ENCODE results near the gene FMNL3. TPM values are rescaled to one million over a fixed set of nuclear protein-coding genes. Genes with fewer than 3 reads are reported as not detected.
A peak's percentile ranks its signal among the peaks of the same experiment; 100 is the strongest.
"Not testable (repeated sequence)": the region's sequence is repeated elsewhere in the genome, so short reads cannot be mapped to it uniquely, and the experiment has no call there.

The FMNL3 gene
- total RNA-seq, 2 donors from 2014 or later = 19.9 to 33.8 TPM

- H3K27ac Mint-ChIP-seq = no peak overlapping the region
- H3K27me3 Mint-ChIP-seq = no peaks in the 10 kb centered on the region
- peaks cover 7% of the 10 kb centered on the region for H3K9me3 Mint-ChIP-seq
- no peak overlapping the region for H3K4me3 Mint-ChIP-seq
- no peak for ATAC-seq (replicated peaks)
- no peaks in the 10 kb centered on the region for H3K4me1 Mint-ChIP-seq
- H3K36me3 Mint-ChIP-seq (ENCODE audit: low read depth) = no peaks in the 10 kb centered on the region
Measured at GRCh38 chr12:49733219-49734017, 26.2 kb upstream of the FMNL3 start.

GRCh38 chr12:49730568-49731101 lies 23.4 kb upstream of the FMNL3 start:
- Mint-ChIP-seq H3K36me3 (ENCODE audit: low read depth) (no peaks in the 10 kb centered on the region), H3K9me3 (peaks cover 7% of the 10 kb centered on the region), H3K4me1 (no peaks in the 10 kb centered on the region), H3K4me3 (no peak overlapping the region), H3K27ac (no peak overlapping the region), H3K27me3 (no peaks in the 10 kb centered on the region)
- no peak for ATAC-seq (replicated peaks)

GRCh38 chr12:49730050-49730449 lies 22.8 kb upstream of the FMNL3 start:
- no peak for ATAC-seq (replicated peaks)
- Mint-ChIP-seq H3K27me3 (no peaks in the 10 kb centered on the region), H3K4me1 (no peaks in the 10 kb centered on the region), H3K4me3 (no peak overlapping the region), H3K9me3 (peaks cover 3% of the 10 kb centered on the region), H3K27ac (no peak overlapping the region), H3K36me3 (ENCODE audit: low read depth) (no peaks in the 10 kb centered on the region)

- ATAC-seq (replicated peaks) = no peak
- H3K9me3 Mint-ChIP-seq = no peaks in the 10 kb centered on the region
- peaks cover 7% of the 10 kb centered on the region for H3K27me3 Mint-ChIP-seq
- H3K27ac Mint-ChIP-seq = no peak overlapping the region
- H3K4me1 Mint-ChIP-seq = no peaks in the 10 kb centered on the region
- H3K4me3 Mint-ChIP-seq = no peak overlapping the region
- H3K36me3 Mint-ChIP-seq (ENCODE audit: low read depth) = no peaks in the 10 kb centered on the region
Measured at GRCh38 chr12:49728446-49728845, 21.2 kb upstream of the FMNL3 start.

- H3K4me3 Mint-ChIP-seq, H3K9me3 Mint-ChIP-seq, H3K27me3 Mint-ChIP-seq: not testable (repeated sequence)
Measured at GRCh38 chr12:49721355-49721754, 14.2 kb upstream of the FMNL3 start.

GRCh38 chr12:49720214-49720613 lies 13.0 kb upstream of the FMNL3 start:
- no peaks in the 10 kb centered on the region for H3K36me3 Mint-ChIP-seq (ENCODE audit: low read depth)
- H3K4me3 Mint-ChIP-seq = no peak overlapping the region
- H3K9me3 Mint-ChIP-seq = no peaks in the 10 kb centered on the region
- no peak overlapping the region for H3K27ac Mint-ChIP-seq
- peaks cover 12% of the 10 kb centered on the region for H3K27me3 Mint-ChIP-seq
- no peaks in the 10 kb centered on the region for H3K4me1 Mint-ChIP-seq
- no peak for ATAC-seq (replicated peaks)

More at GRCh38 chr12:49721355-49721754, 14.2 kb upstream of the FMNL3 start:
- H3K4me1 Mint-ChIP-seq; H3K36me3 Mint-ChIP-seq (ENCODE audit: low read depth); H3K27ac Mint-ChIP-seq; ATAC-seq (replicated peaks): not testable (repeated sequence)

GRCh38 chr12:49717800-49718199 lies 10.6 kb upstream of the FMNL3 start:
- not testable (repeated sequence) for H3K9me3 Mint-ChIP-seq; H3K36me3 Mint-ChIP-seq (ENCODE audit: low read depth); H3K27ac Mint-ChIP-seq; H3K4me3 Mint-ChIP-seq; ATAC-seq (replicated peaks); H3K4me1 Mint-ChIP-seq; H3K27me3 Mint-ChIP-seq

GRCh38 chr12:49716553-49716952 lies 9.3 kb upstream of the FMNL3 start:
- ATAC-seq (replicated peaks) = no peak
- Mint-ChIP-seq H3K4me1 (no peaks in the 10 kb centered on the region), H3K27me3 (peaks cover 12% of the 10 kb centered on the region), H3K27ac (no peak overlapping the region), H3K4me3 (no peak overlapping the region), H3K9me3 (no peaks in the 10 kb centered on the region), H3K36me3 (ENCODE audit: low read depth) (no peaks in the 10 kb centered on the region)

GRCh38 chr12:49713952-49714351 lies 6.7 kb upstream of the FMNL3 start:
- H3K4me3 Mint-ChIP-seq; H3K9me3 Mint-ChIP-seq; H3K36me3 Mint-ChIP-seq (ENCODE audit: low read depth); H3K4me1 Mint-ChIP-seq; ATAC-seq (replicated peaks); H3K27ac Mint-ChIP-seq: not testable (repeated sequence)
- H3K27me3 Mint-ChIP-seq = peaks cover 20% of the 10 kb centered on the region

GRCh38 chr12:49708851-49709250 lies 1.6 kb upstream of the FMNL3 start:
- Mint-ChIP-seq H3K9me3 (no peaks in the 10 kb centered on the region), H3K27ac (no peak overlapping the region), H3K4me3 (no peak overlapping the region), H3K36me3 (ENCODE audit: low read depth) (peaks cover 4% of the 10 kb centered on the region), H3K4me1 (peaks cover 23% of the 10 kb centered on the region), H3K27me3 (peaks cover 15% of the 10 kb centered on the region)
- no peak for ATAC-seq (replicated peaks)

GRCh38 chr12:49707812-49708147 lies 575 bp upstream of the FMNL3 start:
- no peak for ATAC-seq (replicated peaks)
- H3K9me3 Mint-ChIP-seq = no peaks in the 10 kb centered on the region
- peaks cover 4% of the 10 kb centered on the region for H3K36me3 Mint-ChIP-seq (ENCODE audit: low read depth)
- H3K4me3 Mint-ChIP-seq = peak overlapping the region; percentile 68
- peaks cover 33% of the 10 kb centered on the region for H3K4me1 Mint-ChIP-seq
- peak overlapping the region; percentile 72 for H3K27ac Mint-ChIP-seq
- H3K27me3 Mint-ChIP-seq = peaks cover 14% of the 10 kb centered on the region

- Mint-ChIP-seq H3K9me3 (no peaks in the 10 kb centered on the region), H3K4me1 (peaks cover 37% of the 10 kb centered on the region), H3K4me3 (peak overlapping the region; percentile 93), H3K27me3 (peaks cover 8% of the 10 kb centered on the region), H3K27ac (peak overlapping the region; percentile 85), H3K36me3 (ENCODE audit: low read depth) (peaks cover 4% of the 10 kb centered on the region)
- peak; percentile 23 for ATAC-seq (replicated peaks)
Measured at GRCh38 chr12:49706351-49707127, 666 bp downstream of the FMNL3 start.

GRCh38 chr12:49705479-49706134 lies 1.6 kb downstream of the FMNL3 start:
- peaks cover 37% of the 10 kb centered on the region for H3K4me1 Mint-ChIP-seq
- peak; percentile 20 for ATAC-seq (replicated peaks)
- H3K27ac Mint-ChIP-seq = peak overlapping the region; percentile 85
- H3K9me3 Mint-ChIP-seq = no peaks in the 10 kb centered on the region
- H3K36me3 Mint-ChIP-seq (ENCODE audit: low read depth) = peaks cover 4% of the 10 kb centered on the region
- peak overlapping the region; percentile 93 for H3K4me3 Mint-ChIP-seq
- peaks cover 4% of the 10 kb centered on the region for H3K27me3 Mint-ChIP-seq

- Mint-ChIP-seq H3K4me3 (peak overlapping the region; percentile 93), H3K9me3 (no peaks in the 10 kb centered on the region), H3K4me1 (peaks cover 48% of the 10 kb centered on the region), H3K27me3 (no peaks in the 10 kb centered on the region), H3K27ac (peak overlapping the region; percentile 73), H3K36me3 (ENCODE audit: low read depth) (peaks cover 9% of the 10 kb centered on the region)
- ATAC-seq (replicated peaks) = peak; percentile 48
Measured at GRCh38 chr12:49703647-49704137, 3.5 kb downstream of the FMNL3 start.

All from activated T-helper 17 cell treated with anti-CD3 and anti-CD28 coated beads, Interleukin-2, amount 50 U/mL, for 72 hours (primary cell).